Fibroblast of lung (primary cell): ENCODE results near the gene ZNF672.

Experiments used
- EZH2 ChIP-seq: IDR thresholded peaks from 2 replicates; pipeline ENCODE4 v1.5.1; 2012; ENCODE audit warnings: low read length, control low read depth, mild to moderate bottlenecking; ENCODE audit errors: missing control alignments
- TF ChIP-seq, protein P1 (sequence below), 2 donors: IDR thresholded peaks in 1 of 2; conservative IDR thresholded peaks in 1 of 2; 1 replicate in 1 of 2; 2 replicates in 1 of 2; pipeline ENCODE4 v1.5.1; 2011 to 2012; ENCODE audit warnings: low read length in 2 of 2, control low read depth in 1 of 2, inconsistent platforms in 1 of 2, low read depth in 1 of 2, mild to moderate bottlenecking in 1 of 2

DNA sequence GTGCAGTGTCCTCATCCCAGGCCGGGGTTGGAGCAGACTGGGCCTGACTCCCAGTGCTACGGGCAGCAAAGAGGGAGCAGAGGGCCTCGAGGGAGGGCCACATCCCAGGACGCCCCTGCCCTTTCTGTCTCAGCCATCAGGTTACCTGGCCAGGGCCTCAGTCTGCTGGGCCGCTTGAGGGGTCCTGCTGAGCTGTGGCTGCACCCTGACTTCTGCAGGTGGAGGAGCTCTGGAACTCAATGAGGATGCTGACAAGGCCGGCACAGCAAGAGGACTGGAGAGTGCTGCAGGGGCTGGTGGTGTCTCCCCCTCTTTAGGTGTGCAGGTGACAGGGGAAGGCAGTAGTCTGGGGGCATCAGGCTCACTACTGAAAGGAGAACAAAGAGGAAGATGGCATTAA, 17.6 kb downstream of the ZNF672 start:
- TF ChIP-seq, protein P1, sequence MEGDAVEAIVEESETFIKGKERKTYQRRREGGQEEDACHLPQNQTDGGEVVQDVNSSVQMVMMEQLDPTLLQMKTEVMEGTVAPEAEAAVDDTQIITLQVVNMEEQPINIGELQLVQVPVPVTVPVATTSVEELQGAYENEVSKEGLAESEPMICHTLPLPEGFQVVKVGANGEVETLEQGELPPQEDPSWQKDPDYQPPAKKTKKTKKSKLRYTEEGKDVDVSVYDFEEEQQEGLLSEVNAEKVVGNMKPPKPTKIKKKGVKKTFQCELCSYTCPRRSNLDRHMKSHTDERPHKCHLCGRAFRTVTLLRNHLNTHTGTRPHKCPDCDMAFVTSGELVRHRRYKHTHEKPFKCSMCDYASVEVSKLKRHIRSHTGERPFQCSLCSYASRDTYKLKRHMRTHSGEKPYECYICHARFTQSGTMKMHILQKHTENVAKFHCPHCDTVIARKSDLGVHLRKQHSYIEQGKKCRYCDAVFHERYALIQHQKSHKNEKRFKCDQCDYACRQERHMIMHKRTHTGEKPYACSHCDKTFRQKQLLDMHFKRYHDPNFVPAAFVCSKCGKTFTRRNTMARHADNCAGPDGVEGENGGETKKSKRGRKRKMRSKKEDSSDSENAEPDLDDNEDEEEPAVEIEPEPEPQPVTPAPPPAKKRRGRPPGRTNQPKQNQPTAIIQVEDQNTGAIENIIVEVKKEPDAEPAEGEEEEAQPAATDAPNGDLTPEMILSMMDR (conservative IDR thresholded peaks at IDR 0.05 in 1 of 2, IDR thresholded peaks at IDR 0.05 in 1 of 2; ENCODE audit: low read depth in 1 of 2, low read length in 2 of 2): no peak
- no peak for TF ChIP-seq EZH2
